Measurements from ENCODE around the gene NME1. TPM values are rescaled to one million over a fixed set of nuclear protein-coding genes. Genes with fewer than 3 reads are reported as not detected.

Gene NME1
- total RNA-seq, 2 donors from 2014 or later: 17.5 to 27.2 TPM

DNA sequence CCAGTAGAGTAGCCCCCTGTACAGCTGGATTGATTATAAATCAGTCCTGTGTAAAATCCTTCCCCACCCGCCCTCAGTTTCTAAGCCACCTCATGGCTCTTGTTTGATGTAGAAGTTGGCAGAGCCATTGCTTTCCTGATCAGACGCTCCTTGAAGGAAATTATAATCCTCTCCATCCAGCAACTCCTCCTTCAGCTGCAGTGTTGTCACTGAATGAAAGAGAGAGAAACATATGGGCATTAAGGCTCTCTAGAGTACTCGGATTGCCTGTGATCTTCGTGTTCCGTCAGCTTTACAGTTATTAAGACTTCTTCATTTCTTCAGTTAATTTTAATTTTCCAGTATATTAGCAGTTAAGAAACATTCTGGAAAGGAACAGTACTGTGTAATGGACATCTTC, 27.1 kb downstream of the NME1 start:
- no peak for TF ChIP-seq POLR2A (IDR thresholded peaks at IDR 0.05)
- no peak for TF ChIP-seq CTCF (IDR thresholded peaks at IDR 0.05)
- Histone ChIP-seq H3K4me1 (no peaks in the 10 kb centered on the region), H3K36me3 (replicated peaks in 1 of 2; ENCODE audit: insufficient read depth in 1 of 2, low read depth in 2 of 2) (peaks cover 0 to 3% of the 10 kb centered on the region in 2 donors), H3K27me3 (no peaks in the 10 kb centered on the region), H3K27ac (no peak overlapping the region), H3K9me3 (no peaks in the 10 kb centered on the region), H3K4me3 (no peak overlapping the region)
- WGBS, 2 donors: 84 to 91% methylated on average over 5 of the region's 5 CpGs
- intact Hi-C loops (cut with DNase I): no loop called here
- ATAC-seq (no peak), DNase-seq (no peak)

- intact Hi-C loops (cut with DNase I): no loop called here
- H3K4me3 ChIP-seq: no peak overlapping the region
- H3K27ac ChIP-seq: peak overlapping the region in 1 of 4 donors; percentile 1
- TF ChIP-seq CTCF (IDR thresholded peaks at IDR 0.05) (no peak), POLR2A (IDR thresholded peaks at IDR 0.05) (no peak)
- no peaks in the 10 kb centered on the region for H3K9me3 ChIP-seq
- no peaks in the 10 kb centered on the region for H3K27me3 ChIP-seq
- 30 to 40% methylated on average over 1 of the region's 1 CpG for WGBS, 2 donors
- H3K4me1 ChIP-seq: no peaks in the 10 kb centered on the region
- ATAC-seq (no peak), DNase-seq (no peak)
- H3K36me3 ChIP-seq (replicated peaks in 1 of 2; ENCODE audit: insufficient read depth in 1 of 2, low read depth in 2 of 2): peaks cover 0 to 3% of the 10 kb centered on the region in 2 donors
These were observed 30.8 kb downstream of the NME1 start for GRCh38 chr17:51184124-51184523.

GRCh38 chr17:51185763-51186332, 32.5 kb downstream of the NME1 start:
- ATAC-seq: no peak
- Histone ChIP-seq H3K36me3 (replicated peaks in 1 of 2; ENCODE audit: insufficient read depth in 1 of 2, low read depth in 2 of 2) (peaks cover 0 to 3% of the 10 kb centered on the region in 2 donors), H3K27ac (no peak overlapping the region), H3K4me3 (no peak overlapping the region), H3K27me3 (no peaks in the 10 kb centered on the region), H3K9me3 (no peaks in the 10 kb centered on the region), H3K4me1 (no peaks in the 10 kb centered on the region)
- no peak for DNase-seq
- no peak for TF ChIP-seq POLR2A (IDR thresholded peaks at IDR 0.05)
- no peak for TF ChIP-seq CTCF (IDR thresholded peaks at IDR 0.05)
- intact Hi-C loops (cut with DNase I): no loop called here
- 90 to 91% methylated on average over 8 of the region's 8 CpGs for WGBS, 2 donors

DNA sequence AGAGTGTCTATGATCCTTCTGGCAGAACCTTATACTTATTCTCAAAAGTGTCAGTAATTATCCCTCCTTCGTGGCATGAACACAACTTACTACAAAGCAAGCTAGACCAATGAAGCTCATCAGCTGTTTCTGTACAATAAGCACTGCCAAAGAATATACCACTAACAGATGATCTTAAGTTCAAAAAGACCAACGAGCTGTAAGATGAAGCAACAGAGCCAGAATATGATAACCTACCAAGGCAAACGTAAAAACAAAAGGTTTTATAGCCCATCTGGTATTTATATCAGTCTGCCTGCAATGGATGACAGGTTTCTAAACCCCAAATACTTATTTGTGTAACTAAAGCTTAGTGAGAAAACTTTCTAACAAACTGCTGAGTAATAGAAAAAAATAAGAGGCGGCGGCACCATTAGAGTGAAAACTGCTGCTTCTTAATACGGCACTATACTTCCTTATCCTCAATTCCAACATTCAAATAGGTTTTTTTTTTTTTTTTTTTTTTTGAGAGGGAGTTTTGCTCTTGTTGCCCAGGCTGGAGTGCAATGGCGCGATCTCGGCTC, 35.0 kb downstream of the NME1 start:
- Histone ChIP-seq H3K4me3 (no peak overlapping the region), H3K36me3 (replicated peaks in 1 of 2; ENCODE audit: insufficient read depth in 1 of 2, low read depth in 2 of 2) (peaks cover 0 to 15% of the 10 kb centered on the region in 2 donors), H3K9me3 (no peaks in the 10 kb centered on the region), H3K4me1 (no peaks in the 10 kb centered on the region), H3K27ac (no peak overlapping the region), H3K27me3 (no peaks in the 10 kb centered on the region)
- WGBS, 2 donors: 91 to 93% methylated on average over 9 of the region's 9 CpGs
- TF ChIP-seq POLR2A (IDR thresholded peaks at IDR 0.05): no peak
- no peak for TF ChIP-seq CTCF (IDR thresholded peaks at IDR 0.05)
- intact Hi-C loops (cut with DNase I): no loop called here
- DNase-seq (no peak), ATAC-seq (no peak)

DNA sequence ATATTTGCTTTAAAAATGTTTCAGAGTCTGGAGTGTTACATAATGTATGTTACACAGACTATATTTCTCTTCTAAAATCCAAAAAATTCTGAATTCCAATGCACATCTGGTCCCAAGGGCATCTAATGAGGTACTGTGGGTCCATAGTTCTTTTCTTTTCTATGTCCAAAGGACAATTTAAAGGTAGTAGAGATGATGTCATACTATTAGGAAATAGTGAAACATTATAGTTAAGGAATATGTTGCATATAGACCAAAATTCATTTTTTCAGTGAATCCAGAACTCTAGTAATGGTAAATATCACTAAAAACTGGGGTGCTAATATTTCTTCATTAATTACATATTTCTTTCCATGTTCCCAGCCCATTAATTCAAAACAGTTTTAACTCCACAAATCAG, 35.8 kb downstream of the NME1 start:
- intact Hi-C loops (cut with DNase I): no loop called here
- Histone ChIP-seq H3K36me3 (replicated peaks in 1 of 2; ENCODE audit: insufficient read depth in 1 of 2, low read depth in 2 of 2) (peaks cover 0 to 18% of the 10 kb centered on the region in 2 donors), H3K4me3 (no peak overlapping the region), H3K27me3 (no peaks in the 10 kb centered on the region), H3K9me3 (no peaks in the 10 kb centered on the region), H3K27ac (no peak overlapping the region), H3K4me1 (no peaks in the 10 kb centered on the region)
- ATAC-seq (no peak), DNase-seq (no peak)
- no peak for TF ChIP-seq POLR2A (IDR thresholded peaks at IDR 0.05)
- no peak for TF ChIP-seq CTCF (IDR thresholded peaks at IDR 0.05)
